WERI-Rb-1 (cell line): Measurements from ENCODE around the gene ERBB2.

Source experiments
- DNase-seq: peaks from one replicate; pipeline ENCODE4 v3.0.0-alpha.2; 2020
- H3K27ac ChIP-seq: fragments of 250-450 bp; sonication (Bioruptor Pico); 2 replicates; pipeline ENCODE4 v1.5.1; 2020; ENCODE audit warnings: mild to moderate bottlenecking, moderate library complexity
- H3K27me3 ChIP-seq: fragments of 250-450 bp; sonication (Bioruptor Pico); 2 replicates; pipeline ENCODE4 v1.5.1; 2021; ENCODE audit warnings: mild to moderate bottlenecking, low read depth, moderate library complexity; ENCODE audit not compliant: insufficient read depth, severe bottlenecking
- H3K36me3 ChIP-seq: fragments of 250-450 bp; sonication (Bioruptor Pico); 2 replicates; pipeline ENCODE4 v1.5.1; 2020; ENCODE audit warnings: mild to moderate bottlenecking, moderate library complexity
- H3K4me3 ChIP-seq: 2 replicates; pipeline ENCODE4 v1.5.1; 2011; ENCODE audit warnings: low read depth, mild to moderate bottlenecking, control low read depth, low read length
- H3K9me3 ChIP-seq: fragments of 250-450 bp; sonication (Bioruptor Pico); 2 replicates; pipeline ENCODE4 v1.5.1; 2021; ENCODE audit warnings: mild to moderate bottlenecking, moderate library complexity; ENCODE audit not compliant: severe bottlenecking
- CTCF ChIP-seq: IDR thresholded peaks from 2 replicates; pipeline ENCODE4 v1.5.1; 2011; ENCODE audit warnings: low read depth, mild to moderate bottlenecking, control low read depth, inconsistent platforms, low read length

Gene ERBB2

GRCh38 chr17:39753514-39754160, 53.8 kb downstream of the ERBB2 start:
- H3K27me3 ChIP-seq = no peaks in the 10 kb centered on the region
- TF ChIP-seq CTCF = 0 out of 2 replicates have a peak, but pooled peaks have one; percentile 29
- H3K9me3 ChIP-seq = peaks cover 4% of the 10 kb centered on the region
- no peaks in the 10 kb centered on the region for H3K36me3 ChIP-seq
- H3K4me3 ChIP-seq = peak overlapping the region; percentile 81
- H3K27ac ChIP-seq = peak overlapping the region; percentile 81
- no peak for DNase-seq

- DNase-seq = peak; percentile 94
- Histone ChIP-seq H3K4me3 (peak overlapping the region; percentile 81), H3K9me3 (peaks cover 4% of the 10 kb centered on the region), H3K36me3 (no peaks in the 10 kb centered on the region), H3K27me3 (no peaks in the 10 kb centered on the region), H3K27ac (peak overlapping the region; percentile 81)
- peak; percentile 97 for TF ChIP-seq CTCF
Measured at GRCh38 chr17:39754161-39754957, 54.5 kb downstream of the ERBB2 start.

GRCh38 chr17:39754958-39755553, 55.2 kb downstream of the ERBB2 start:
- no peaks in the 10 kb centered on the region for H3K9me3 ChIP-seq
- peak; percentile 46 for DNase-seq
- H3K27ac ChIP-seq = no peak overlapping the region; the same call in 1 of the 2 replicates
- peak overlapping the region; percentile 81 for H3K4me3 ChIP-seq
- TF ChIP-seq CTCF = no peak
- no peaks in the 10 kb centered on the region for H3K27me3 ChIP-seq
- H3K36me3 ChIP-seq = no peaks in the 10 kb centered on the region

GRCh38 chr17:39755554-39756379, 55.9 kb downstream of the ERBB2 start:
- Histone ChIP-seq H3K4me3 (no peak overlapping the region), H3K27me3 (no peaks in the 10 kb centered on the region), H3K27ac (no peak overlapping the region)

More at GRCh38 chr17:39755554-39756379, 55.9 kb downstream of the ERBB2 start:
- no peak for DNase-seq
- Histone ChIP-seq H3K36me3 (no peaks in the 10 kb centered on the region), H3K9me3 (no peaks in the 10 kb centered on the region)
- no peak for TF ChIP-seq CTCF
